SH-SY5Y (cell line): ENCODE measurements around the gene OR8S1.

Experiments
- GATA2 ChIP-seq: IDR thresholded peaks from 2 replicates; pipeline ENCODE4 v1.6.1; 2011; ENCODE audit warnings: mild to moderate bottlenecking, low read depth, low read length
- GATA3 ChIP-seq: IDR thresholded peaks from 2 replicates; pipeline ENCODE4 v1.6.1; 2011; ENCODE audit warnings: low read depth, mild to moderate bottlenecking, low read length, moderate library complexity

GRCh38 chr12:48536602-48537001 lies 11.2 kb downstream of the OR8S1 start:
- TF ChIP-seq GATA3 (no peak), GATA2 (no peak)
